BLaER1 (cell line): ENCODE results near the gene LRWD1.

Experiments used
- H3K27ac ChIP-seq: shearing (Covaris generic); formaldehyde crosslinking; 2 replicates; pipeline ENCODE4 v1.8.1; 2022
- H3K27me3 ChIP-seq: shearing (Covaris generic); formaldehyde crosslinking; 2 replicates; pipeline ENCODE4 v1.8.1; 2022
- H3K36me3 ChIP-seq: shearing (Covaris generic); formaldehyde crosslinking; 2 replicates; pipeline ENCODE4 v1.8.1; 2022
- H3K4me1 ChIP-seq: shearing (Covaris generic); formaldehyde crosslinking; 2 replicates; pipeline ENCODE4 v1.8.1; 2022
- H3K4me2 ChIP-seq: shearing (Covaris generic); formaldehyde crosslinking; 2 replicates; pipeline ENCODE4 v1.8.1; 2022
- H3K4me3 ChIP-seq: shearing (Covaris generic); formaldehyde crosslinking; 2 replicates; pipeline ENCODE4 v1.8.1; 2022
- H3K9ac ChIP-seq: shearing (Covaris generic); formaldehyde crosslinking; 2 replicates; pipeline ENCODE4 v1.8.1; 2022
- H3K9me3 ChIP-seq: shearing (Covaris generic); formaldehyde crosslinking; 2 replicates; pipeline ENCODE4 v1.8.1; 2022
- H4K20me1 ChIP-seq: shearing (Covaris generic); formaldehyde crosslinking; 2 replicates; pipeline ENCODE4 v1.8.1; 2022
- Cebpa-rat ChIP-seq: shearing (Covaris generic); IDR thresholded peaks from 2 replicates; pipeline ENCODE4 v1.8.1; 2022

LRWD1 gene

GRCh38 chr7:102466097-102466496 is 1.3 kb downstream of the LRWD1 start:
- peaks cover 29% of the 10 kb centered on the region; the same call in 1 of the 2 replicates for H4K20me1 ChIP-seq
- H3K27ac ChIP-seq: no peak overlapping the region
- H3K4me1 ChIP-seq: peaks cover 68% of the 10 kb centered on the region
- peak overlapping the region; percentile 87 for H3K4me3 ChIP-seq
- H3K27me3 ChIP-seq: no peaks in the 10 kb centered on the region
- peak overlapping the region; percentile 95 for H3K9ac ChIP-seq
- H3K9me3 ChIP-seq: no peaks in the 10 kb centered on the region
- peak overlapping the region; percentile 92 for H3K4me2 ChIP-seq
- TF ChIP-seq Cebpa-rat: no peak
- peaks cover 46% of the 10 kb centered on the region for H3K36me3 ChIP-seq

- peaks cover 65% of the 10 kb centered on the region for H3K4me1 ChIP-seq
- peak overlapping the region; percentile 61; the same call in 1 of the 2 replicates for H3K9ac ChIP-seq
- peaks cover 57% of the 10 kb centered on the region for H3K36me3 ChIP-seq
- H4K20me1 ChIP-seq: peaks cover 46% of the 10 kb centered on the region
- no peak for TF ChIP-seq Cebpa-rat
- H3K27me3 ChIP-seq: no peaks in the 10 kb centered on the region
- H3K4me2 ChIP-seq: peak overlapping the region; percentile 62
- peak overlapping the region; percentile 53 for H3K27ac ChIP-seq
- H3K9me3 ChIP-seq: no peaks in the 10 kb centered on the region
- H3K4me3 ChIP-seq: no peak overlapping the region
Observed at GRCh38 chr7:102467581-102468477, 3.0 kb downstream of the LRWD1 start.

GRCh38 chr7:102468478-102469350 is 3.9 kb downstream of the LRWD1 start:
- H3K36me3 ChIP-seq: peaks cover 66% of the 10 kb centered on the region
- no peak overlapping the region for H3K4me3 ChIP-seq

GRCh38 chr7:102469351-102469971 is 4.7 kb downstream of the LRWD1 start:
- H4K20me1 ChIP-seq: peaks cover 55% of the 10 kb centered on the region
- H3K4me3 ChIP-seq: no peak overlapping the region
- H3K27ac ChIP-seq: no peak overlapping the region
- peaks cover 68% of the 10 kb centered on the region for H3K36me3 ChIP-seq
- no peaks in the 10 kb centered on the region for H3K9me3 ChIP-seq
- TF ChIP-seq Cebpa-rat: no peak
- 0 out of 2 replicates have a peak overlapping the region, but pooled peaks have one; percentile 61 for H3K9ac ChIP-seq
- no peaks in the 10 kb centered on the region for H3K27me3 ChIP-seq
- 0 out of 2 replicates have a peak overlapping the region, but pooled peaks have one; percentile 62 for H3K4me2 ChIP-seq
- peaks cover 59% of the 10 kb centered on the region for H3K4me1 ChIP-seq

More at GRCh38 chr7:102468478-102469350, 3.9 kb downstream of the LRWD1 start:
- Histone ChIP-seq H4K20me1 (peaks cover 52% of the 10 kb centered on the region), H3K27ac (peak overlapping the region; percentile 53; the same call in 1 of the 2 replicates), H3K9me3 (no peaks in the 10 kb centered on the region), H3K4me2 (peak overlapping the region; percentile 62), H3K27me3 (no peaks in the 10 kb centered on the region), H3K9ac (peak overlapping the region; percentile 61; the same call in 1 of the 2 replicates), H3K4me1 (peaks cover 62% of the 10 kb centered on the region)
- no peak for TF ChIP-seq Cebpa-rat

- no peak overlapping the region for H3K4me3 ChIP-seq
- no peak overlapping the region for H3K27ac ChIP-seq
- peaks cover 70% of the 10 kb centered on the region for H3K36me3 ChIP-seq
- H3K9ac ChIP-seq: no peak overlapping the region
- no peak for TF ChIP-seq Cebpa-rat
- H4K20me1 ChIP-seq: peaks cover 55% of the 10 kb centered on the region
- no peaks in the 10 kb centered on the region for H3K9me3 ChIP-seq
- no peak overlapping the region for H3K4me2 ChIP-seq
- peaks cover 59% of the 10 kb centered on the region for H3K4me1 ChIP-seq
- H3K27me3 ChIP-seq: no peaks in the 10 kb centered on the region
Observed at GRCh38 chr7:102469972-102470825, 5.4 kb downstream of the LRWD1 start.

GRCh38 chr7:102471791-102472125 is 7.0 kb downstream of the LRWD1 start:
- Histone ChIP-seq H3K4me2 (no peak overlapping the region; the same call in 1 of the 2 replicates), H3K36me3 (peaks cover 74% of the 10 kb centered on the region), H3K9ac (no peak overlapping the region), H3K4me1 (peaks cover 43% of the 10 kb centered on the region), H4K20me1 (peaks cover 42% of the 10 kb centered on the region), H3K4me3 (no peak overlapping the region), H3K9me3 (no peaks in the 10 kb centered on the region), H3K27ac (0 out of 2 replicates have a peak overlapping the region, but pooled peaks have one; percentile 13), H3K27me3 (no peaks in the 10 kb centered on the region)
- TF ChIP-seq Cebpa-rat: no peak

- no peak overlapping the region for H3K4me3 ChIP-seq
- H3K27me3 ChIP-seq: no peaks in the 10 kb centered on the region
- H3K4me2 ChIP-seq: no peak overlapping the region; the same call in 1 of the 2 replicates
- peaks cover 38% of the 10 kb centered on the region for H4K20me1 ChIP-seq
- no peaks in the 10 kb centered on the region for H3K9me3 ChIP-seq
- no peak for TF ChIP-seq Cebpa-rat
- peaks cover 72% of the 10 kb centered on the region for H3K36me3 ChIP-seq
- H3K4me1 ChIP-seq: peaks cover 37% of the 10 kb centered on the region
- no peak overlapping the region for H3K9ac ChIP-seq
- no peak overlapping the region for H3K27ac ChIP-seq
Observed at GRCh38 chr7:102472126-102473041, 7.6 kb downstream of the LRWD1 start.
